Measurements from ENCODE around the gene MSL1.

MSL1 gene

GRCh38 chr17:40104594-40105486 is 16.9 kb upstream of the MSL1 start:
- DNase-seq (ENCODE audit: low read depth): no peak

GRCh38 chr17:40105861-40106759 is 15.7 kb upstream of the MSL1 start:
- DNase-seq (ENCODE audit: low read depth): no peak

- DNase-seq (ENCODE audit: low read depth): no peak
Observed at GRCh38 chr17:40106760-40107521, 14.8 kb upstream of the MSL1 start.

- no peak for DNase-seq (ENCODE audit: low read depth)
Observed at GRCh38 chr17:40107522-40108174, 14.1 kb upstream of the MSL1 start.

GRCh38 chr17:40108970-40109824 is 12.6 kb upstream of the MSL1 start:
- DNase-seq (ENCODE audit: low read depth): no peak

- no peak for DNase-seq (ENCODE audit: low read depth)
Observed at GRCh38 chr17:40110026-40110845, 11.5 kb upstream of the MSL1 start.

GRCh38 chr17:40111221-40112128 is 10.3 kb upstream of the MSL1 start:
- peak; percentile 94 for DNase-seq (ENCODE audit: low read depth)

- no peak for DNase-seq (ENCODE audit: low read depth)
Observed at GRCh38 chr17:40112191-40112711, 9.5 kb upstream of the MSL1 start.

- DNase-seq (ENCODE audit: low read depth): no peak
Observed at GRCh38 chr17:40112718-40113109, 9.1 kb upstream of the MSL1 start.

- peak; percentile 98 for DNase-seq (ENCODE audit: low read depth)
Observed at GRCh38 chr17:40113110-40113906, 8.5 kb upstream of the MSL1 start.

GRCh38 chr17:40113907-40114245 is 7.9 kb upstream of the MSL1 start:
- DNase-seq (ENCODE audit: low read depth): peak; percentile 73

GRCh38 chr17:40115101-40115436 is 6.7 kb upstream of the MSL1 start:
- DNase-seq (ENCODE audit: low read depth): no peak

GRCh38 chr17:40122136-40122998 is 596 bp downstream of the MSL1 start:
- peak; percentile 70 for DNase-seq (ENCODE audit: low read depth)

GRCh38 chr17:40122999-40123810 is 1.4 kb downstream of the MSL1 start:
- peak; percentile 61 for DNase-seq (ENCODE audit: low read depth)

GRCh38 chr17:40123811-40124114 is 2.0 kb downstream of the MSL1 start:
- DNase-seq (ENCODE audit: low read depth): no peak

Data from ELR (cell line).